DND-41 (cell line): Measurements from ENCODE around the gene RRP36.

ENCODE experiments used
- ATAC-seq: fragments of 200-7000 bp; cut with Tn5 transposase; 3 replicates; pipeline ENCODE4 v1.9.1; 2021; ENCODE audit warnings: low read depth; ENCODE audit not compliant: insufficient read depth
- DNase-seq: peaks from one replicate; pipeline ENCODE4 v3.0.0-alpha.2; 2020
- H2AFZ ChIP-seq: 2 replicates; pipeline ENCODE4 v1.6.0; 2012; ENCODE audit warnings: low read depth, low read length
- H3K27ac ChIP-seq: 2 replicates; pipeline ENCODE4 v1.5.1; 2012; ENCODE audit warnings: low read length, inconsistent platforms
- H3K27me3 ChIP-seq: fragments of 200-600 bp; sonication (generic); 2 replicates; pipeline ENCODE4 v1.6.0; 2012; ENCODE audit warnings: low read length, mild to moderate bottlenecking, inconsistent platforms; ENCODE audit not compliant: insufficient read depth, poor library complexity
- H3K36me3 ChIP-seq: 2 replicates; pipeline ENCODE4 v1.5.1; 2012; ENCODE audit warnings: low read length, inconsistent platforms; ENCODE audit not compliant: insufficient read depth
- H3K4me1 ChIP-seq: 2 replicates; pipeline ENCODE4 v1.5.1; 2012; ENCODE audit warnings: mild to moderate bottlenecking, low read length; ENCODE audit not compliant: insufficient read depth
- H3K4me2 ChIP-seq: 2 replicates; pipeline ENCODE4 v1.6.0; 2012; ENCODE audit warnings: mild to moderate bottlenecking, moderate library complexity, low read length, inconsistent platforms; ENCODE audit not compliant: insufficient read depth
- H3K4me3 ChIP-seq, 2 experiments: fragments of 200-600 bp in 1 of 2; shearing (Covaris generic) in 1 of 2; 2 replicates each; pipeline ENCODE4 v1.5.1; 2012 to 2016; ENCODE audit warnings: inconsistent platforms in 2 of 2, low read length in 2 of 2, mild to moderate bottlenecking in 2 of 2, low read depth in 1 of 2, moderate library complexity in 1 of 2
- H3K79me2 ChIP-seq: 2 replicates; pipeline ENCODE4 v1.6.0; 2012; ENCODE audit warnings: low read length, inconsistent platforms; ENCODE audit not compliant: insufficient read depth
- H3K9ac ChIP-seq: 2 replicates; pipeline ENCODE4 v1.6.0; 2012; ENCODE audit warnings: low read depth, mild to moderate bottlenecking, inconsistent platforms, low read length, moderate library complexity
- H3K9me3 ChIP-seq: 2 replicates; pipeline ENCODE4 v1.5.1; 2012; ENCODE audit warnings: low read length, moderate library complexity, mild to moderate bottlenecking, inconsistent platforms; ENCODE audit not compliant: insufficient read depth, severe bottlenecking
- H4K20me1 ChIP-seq: 2 replicates; pipeline ENCODE4 v1.6.0; 2012; ENCODE audit warnings: low read length; ENCODE audit not compliant: insufficient read depth
- CTCF ChIP-seq: IDR thresholded peaks from 2 replicates; pipeline ENCODE4 v1.5.1; 2012; ENCODE audit warnings: borderline replicate concordance, low read length, moderate library complexity, mild to moderate bottlenecking; ENCODE audit not compliant: poor library complexity, severe bottlenecking; ENCODE audit errors: extremely low read depth
- EZH2 ChIP-seq: IDR thresholded peaks from 3 replicates; pipeline ENCODE4 v1.6.1; 2012; ENCODE audit warnings: borderline replicate concordance, low read depth, mild to moderate bottlenecking, moderate library complexity, low read length, inconsistent platforms; ENCODE audit not compliant: severe bottlenecking

RRP36 gene

GRCh38 chr6:43033496-43034189, 12.2 kb downstream of the RRP36 start:
- peaks cover 3% of the 10 kb centered on the region; the same call in 1 of the 2 replicates for H4K20me1 ChIP-seq
- ATAC-seq (no peak), DNase-seq (no peak)
- H2AFZ ChIP-seq = no peak overlapping the region
- no peaks in the 10 kb centered on the region for H3K27me3 ChIP-seq
- no peak overlapping the region for H3K27ac ChIP-seq
- peaks cover 71% of the 10 kb centered on the region for H3K36me3 ChIP-seq
- TF ChIP-seq EZH2 (no peak), CTCF (no peak)
- no peaks in the 10 kb centered on the region for H3K4me1 ChIP-seq
- H3K4me2 ChIP-seq = no peak overlapping the region
- H3K9ac ChIP-seq = no peak overlapping the region
- H3K79me2 ChIP-seq = no peaks in the 10 kb centered on the region
- no peak overlapping the region for H3K4me3 ChIP-seq
- no peaks in the 10 kb centered on the region for H3K9me3 ChIP-seq

GRCh38 chr6:43034190-43034525, 12.7 kb downstream of the RRP36 start:
- Histone ChIP-seq H3K9ac (no peak overlapping the region), H3K27ac (no peak overlapping the region), H3K9me3 (no peaks in the 10 kb centered on the region), H3K4me3 (no peak overlapping the region), H3K4me1 (no peaks in the 10 kb centered on the region), H3K79me2 (no peaks in the 10 kb centered on the region), H4K20me1 (peaks cover 1% of the 10 kb centered on the region; the same call in 1 of the 2 replicates), H3K4me2 (no peak overlapping the region), H3K36me3 (peaks cover 70% of the 10 kb centered on the region), H2AFZ (no peak overlapping the region), H3K27me3 (no peaks in the 10 kb centered on the region)
- DNase-seq (no peak), ATAC-seq (no peak)
- TF ChIP-seq CTCF (peak; percentile 12), EZH2 (no peak)

- Histone ChIP-seq H3K9me3 (no peaks in the 10 kb centered on the region), H2AFZ (no peak overlapping the region), H3K36me3 (peaks cover 68% of the 10 kb centered on the region), H4K20me1 (no peaks in the 10 kb centered on the region; the same call in 1 of the 2 replicates), H3K4me1 (no peaks in the 10 kb centered on the region), H3K9ac (no peak overlapping the region), H3K27ac (no peak overlapping the region), H3K4me2 (no peak overlapping the region), H3K79me2 (no peaks in the 10 kb centered on the region), H3K27me3 (no peaks in the 10 kb centered on the region), H3K4me3 (no peak overlapping the region)
- no peak for ATAC-seq
- TF ChIP-seq EZH2 (no peak), CTCF (no peak)
- DNase-seq = no peak
Measured at GRCh38 chr6:43035495-43036194, 14.2 kb downstream of the RRP36 start.
